ENCODE data around the gene ZNF490. TPM values are rescaled to one million over a fixed set of nuclear protein-coding genes. Genes with fewer than 3 reads are reported as not detected.

The ZNF490 gene
- total RNA-seq, 1 donor from 2014 or later: 11.9 TPM

DNA sequence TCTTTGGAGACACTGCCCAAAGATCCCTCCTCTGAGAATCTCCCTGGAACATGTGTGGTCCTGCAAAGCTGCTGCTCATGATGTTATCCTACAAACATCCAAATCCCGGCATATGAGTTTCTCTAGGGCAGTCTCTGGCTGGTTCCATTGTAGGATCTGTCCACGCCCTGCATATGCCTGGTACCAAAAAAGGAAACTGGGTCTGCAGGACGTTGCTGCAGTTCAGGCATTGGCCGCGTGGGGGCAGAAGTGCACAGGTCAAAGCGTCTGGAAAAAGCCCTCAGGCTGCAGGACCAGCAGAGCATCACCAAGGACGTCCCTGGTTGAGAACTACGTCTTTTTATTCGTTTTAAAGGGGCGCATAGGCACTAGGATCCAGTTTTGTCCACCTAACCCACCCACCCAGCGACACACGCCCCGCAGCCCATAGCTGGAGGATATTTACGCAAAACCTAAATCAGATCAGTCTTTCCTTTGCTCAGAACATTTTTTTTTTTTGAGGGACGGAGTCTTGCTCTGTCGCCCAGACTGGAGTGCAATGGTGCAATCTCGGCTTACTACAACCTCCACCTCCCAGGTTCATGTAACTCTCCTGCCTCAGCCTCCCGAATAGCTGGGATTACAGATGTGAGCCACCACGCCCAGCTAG, 46.5 kb downstream of the ZNF490 start:
- Mint-ChIP-seq H3K4me1 (ENCODE audit: unreplicated experiment) (no peaks in the 10 kb centered on the region), H3K27me3 (ENCODE audit: unreplicated experiment) (peaks cover 1% of the 10 kb centered on the region), H3K4me3 (ENCODE audit: unreplicated experiment) (no peak overlapping the region), H3K36me3 (ENCODE audit: low read depth, unreplicated experiment) (peaks cover 3% of the 10 kb centered on the region), H3K27ac (ENCODE audit: unreplicated experiment) (peak overlapping the region; percentile 48), H3K9me3 (ENCODE audit: unreplicated experiment) (no peaks in the 10 kb centered on the region)
- peak; percentile 96 for DNase-seq (ENCODE audit: low spot score)
- TF ChIP-seq, protein P1, sequence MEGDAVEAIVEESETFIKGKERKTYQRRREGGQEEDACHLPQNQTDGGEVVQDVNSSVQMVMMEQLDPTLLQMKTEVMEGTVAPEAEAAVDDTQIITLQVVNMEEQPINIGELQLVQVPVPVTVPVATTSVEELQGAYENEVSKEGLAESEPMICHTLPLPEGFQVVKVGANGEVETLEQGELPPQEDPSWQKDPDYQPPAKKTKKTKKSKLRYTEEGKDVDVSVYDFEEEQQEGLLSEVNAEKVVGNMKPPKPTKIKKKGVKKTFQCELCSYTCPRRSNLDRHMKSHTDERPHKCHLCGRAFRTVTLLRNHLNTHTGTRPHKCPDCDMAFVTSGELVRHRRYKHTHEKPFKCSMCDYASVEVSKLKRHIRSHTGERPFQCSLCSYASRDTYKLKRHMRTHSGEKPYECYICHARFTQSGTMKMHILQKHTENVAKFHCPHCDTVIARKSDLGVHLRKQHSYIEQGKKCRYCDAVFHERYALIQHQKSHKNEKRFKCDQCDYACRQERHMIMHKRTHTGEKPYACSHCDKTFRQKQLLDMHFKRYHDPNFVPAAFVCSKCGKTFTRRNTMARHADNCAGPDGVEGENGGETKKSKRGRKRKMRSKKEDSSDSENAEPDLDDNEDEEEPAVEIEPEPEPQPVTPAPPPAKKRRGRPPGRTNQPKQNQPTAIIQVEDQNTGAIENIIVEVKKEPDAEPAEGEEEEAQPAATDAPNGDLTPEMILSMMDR (IDR thresholded peaks at IDR 0.05; ENCODE audit: unreplicated experiment): peak; percentile 96

DNA sequence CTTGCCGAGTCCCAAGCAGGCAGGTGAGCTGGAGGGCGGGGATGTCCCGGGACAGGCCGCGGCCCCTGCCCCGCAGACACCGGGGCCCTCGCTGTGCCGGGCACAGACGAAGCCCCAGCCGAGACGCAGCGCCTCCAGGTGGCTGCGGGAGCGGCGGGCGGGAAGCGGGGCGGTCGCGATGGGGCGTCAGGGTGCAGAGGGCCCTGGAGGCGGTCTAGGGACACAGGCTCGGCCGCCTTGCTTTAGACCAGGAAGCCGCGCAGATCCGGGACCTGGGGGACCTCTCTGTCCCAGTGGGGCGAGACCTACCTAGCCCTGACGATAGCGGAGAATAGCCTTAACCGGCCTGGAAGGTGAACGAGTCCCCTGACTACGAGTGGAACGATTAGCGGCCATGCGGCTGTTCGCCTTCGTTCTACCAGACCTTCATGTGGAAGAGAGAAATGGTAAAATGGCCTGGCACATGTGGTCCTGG, 55.1 kb downstream of the ZNF490 start:
- Mint-ChIP-seq H3K9me3 (ENCODE audit: unreplicated experiment) (no peaks in the 10 kb centered on the region), H3K27me3 (ENCODE audit: unreplicated experiment) (peaks cover 14% of the 10 kb centered on the region), H3K27ac (ENCODE audit: unreplicated experiment) (no peak overlapping the region), H3K4me3 (ENCODE audit: unreplicated experiment) (no peak overlapping the region), H3K36me3 (ENCODE audit: low read depth, unreplicated experiment) (peaks cover 4% of the 10 kb centered on the region), H3K4me1 (ENCODE audit: unreplicated experiment) (peaks cover 9% of the 10 kb centered on the region)
- no peak for DNase-seq (ENCODE audit: low spot score)
- TF ChIP-seq, protein P1 (IDR thresholded peaks at IDR 0.05; ENCODE audit: unreplicated experiment): no peak

DNA sequence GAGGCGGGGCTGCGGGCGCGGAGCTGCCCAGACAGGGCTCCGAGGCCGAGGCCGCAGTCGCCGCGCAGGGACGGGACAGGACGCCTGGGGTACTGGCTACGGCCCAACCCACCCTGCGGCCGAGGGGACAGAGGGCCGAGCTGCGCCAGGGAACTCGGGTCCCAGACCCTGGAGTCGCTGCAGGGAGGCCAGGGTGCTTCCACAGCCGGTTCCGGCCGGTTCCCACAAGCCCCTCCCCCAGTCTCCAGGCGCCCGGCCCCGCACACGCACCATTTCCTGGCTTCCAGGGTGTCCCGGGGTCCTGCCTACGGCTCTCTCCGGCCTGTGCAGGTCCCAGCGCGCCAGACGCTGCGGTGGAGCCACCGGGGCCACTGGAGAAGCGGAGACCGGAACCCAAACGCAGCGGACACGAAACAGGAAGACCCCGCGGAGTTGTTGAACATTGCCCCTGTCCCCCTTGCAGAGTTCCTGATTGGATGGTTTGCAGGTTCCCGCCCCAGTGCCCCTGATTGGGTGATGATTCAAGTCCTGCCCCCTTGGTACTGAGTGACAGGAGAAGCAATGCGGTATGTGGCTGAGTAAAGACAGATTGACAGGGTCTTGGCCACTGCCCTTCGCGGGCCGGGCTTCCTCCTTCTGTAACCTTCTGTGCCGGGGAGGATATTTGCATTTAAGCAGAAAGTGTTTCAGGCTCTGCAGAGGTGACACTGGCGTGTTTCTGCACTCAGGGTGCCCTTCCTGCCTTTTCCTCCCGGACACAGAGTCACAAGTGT, 59.4 kb downstream of the ZNF490 start, which contains the start of gene ZNF564:
Gene ZNF564 (minus strand): TSS at position 423 of the 773 bp plus-strand sequence. CDS start 150 bp downstream, at position 273.
- peaks cover 12% of the 10 kb centered on the region for H3K27me3 Mint-ChIP-seq (ENCODE audit: unreplicated experiment)
- peaks cover 25% of the 10 kb centered on the region for H3K36me3 Mint-ChIP-seq (ENCODE audit: low read depth, unreplicated experiment)
- TF ChIP-seq, protein P1 (IDR thresholded peaks at IDR 0.05; ENCODE audit: unreplicated experiment): no peak
- no peaks in the 10 kb centered on the region for H3K9me3 Mint-ChIP-seq (ENCODE audit: unreplicated experiment)
- peak within 1 kb of the TSS; percentile 97 for H3K4me3 Mint-ChIP-seq (ENCODE audit: unreplicated experiment)
- H3K27ac Mint-ChIP-seq (ENCODE audit: unreplicated experiment): peak within 1 kb of the TSS; percentile 97
- H3K4me1 Mint-ChIP-seq (ENCODE audit: unreplicated experiment): peaks cover 21% of the 10 kb centered on the region
- peak; percentile 91 for DNase-seq (ENCODE audit: low spot score)

- H3K4me1 Mint-ChIP-seq (ENCODE audit: unreplicated experiment): peaks cover 21% of the 10 kb centered on the region
- H3K36me3 Mint-ChIP-seq (ENCODE audit: low read depth, unreplicated experiment): peaks cover 53% of the 10 kb centered on the region
- H3K27ac Mint-ChIP-seq (ENCODE audit: unreplicated experiment): no peak overlapping the region
- TF ChIP-seq, protein P1 (IDR thresholded peaks at IDR 0.05; ENCODE audit: unreplicated experiment): no peak
- H3K27me3 Mint-ChIP-seq (ENCODE audit: unreplicated experiment): peaks cover 9% of the 10 kb centered on the region
- no peak for DNase-seq (ENCODE audit: low spot score)
- H3K4me3 Mint-ChIP-seq (ENCODE audit: unreplicated experiment): peak overlapping the region; percentile 47
- peaks cover 12% of the 10 kb centered on the region for H3K9me3 Mint-ChIP-seq (ENCODE audit: unreplicated experiment)
These were observed 63.7 kb downstream of the ZNF490 start for GRCh38 chr19:12546903-12547302.
